Tibial nerve (tissue), 3 donors: ENCODE data around the gene SLC8A3.

Experiments
- POLR2A ChIP-seq, 2 donors: fragments of 450-650 bp; IDR thresholded peaks; one replicate each; pipeline ENCODE4 v1.6.1; 2017; ENCODE audit warnings: antibody characterized with exemption in 2 of 2, mild to moderate bottlenecking in 2 of 2, moderate library complexity in 2 of 2
- TF ChIP-seq, protein P1 (sequence below), 5 experiments: fragments of 200-600 bp in 3 of 5; fragments of 450-650 bp in 2 of 5; sonication (generic) in 3 of 5; IDR thresholded peaks; one replicate each; pipeline ENCODE4 v1.5.1; 2016 to 2019; ENCODE audit warnings: antibody characterized with exemption in 5 of 5, mild to moderate bottlenecking in 3 of 5, moderate library complexity in 2 of 5

DNA sequence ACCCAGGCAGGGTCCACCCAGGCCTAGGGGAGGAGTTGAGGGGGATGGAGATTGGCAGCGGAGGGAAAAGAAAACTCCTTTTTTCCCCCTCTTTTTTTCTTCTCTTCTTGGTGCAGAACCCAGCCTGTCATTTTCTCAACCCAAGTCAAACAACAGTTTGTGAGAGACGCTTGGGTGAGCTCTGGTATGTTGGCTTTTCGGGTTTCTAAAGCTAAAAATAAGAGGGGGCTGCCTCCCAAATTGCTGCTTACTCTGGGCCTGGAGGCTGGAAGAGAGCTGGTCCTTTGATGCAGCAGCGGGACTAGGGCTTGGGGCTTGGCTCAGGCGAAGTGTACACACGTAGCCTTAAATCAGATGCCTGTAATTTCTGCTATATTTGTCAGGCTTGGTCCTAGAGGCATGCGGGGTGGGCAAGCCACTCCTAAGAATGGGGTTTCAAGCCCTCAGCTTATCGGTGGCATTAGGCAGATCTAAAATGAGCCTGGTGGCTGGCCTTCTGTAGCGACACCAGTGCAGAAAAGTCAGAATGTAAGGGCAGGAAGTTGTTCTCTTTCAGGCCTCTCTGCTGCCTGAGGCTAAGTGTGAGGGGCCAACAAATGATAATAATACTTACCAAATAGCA lies 816 bp upstream of the SLC8A3 start:
- TF ChIP-seq, protein P1, sequence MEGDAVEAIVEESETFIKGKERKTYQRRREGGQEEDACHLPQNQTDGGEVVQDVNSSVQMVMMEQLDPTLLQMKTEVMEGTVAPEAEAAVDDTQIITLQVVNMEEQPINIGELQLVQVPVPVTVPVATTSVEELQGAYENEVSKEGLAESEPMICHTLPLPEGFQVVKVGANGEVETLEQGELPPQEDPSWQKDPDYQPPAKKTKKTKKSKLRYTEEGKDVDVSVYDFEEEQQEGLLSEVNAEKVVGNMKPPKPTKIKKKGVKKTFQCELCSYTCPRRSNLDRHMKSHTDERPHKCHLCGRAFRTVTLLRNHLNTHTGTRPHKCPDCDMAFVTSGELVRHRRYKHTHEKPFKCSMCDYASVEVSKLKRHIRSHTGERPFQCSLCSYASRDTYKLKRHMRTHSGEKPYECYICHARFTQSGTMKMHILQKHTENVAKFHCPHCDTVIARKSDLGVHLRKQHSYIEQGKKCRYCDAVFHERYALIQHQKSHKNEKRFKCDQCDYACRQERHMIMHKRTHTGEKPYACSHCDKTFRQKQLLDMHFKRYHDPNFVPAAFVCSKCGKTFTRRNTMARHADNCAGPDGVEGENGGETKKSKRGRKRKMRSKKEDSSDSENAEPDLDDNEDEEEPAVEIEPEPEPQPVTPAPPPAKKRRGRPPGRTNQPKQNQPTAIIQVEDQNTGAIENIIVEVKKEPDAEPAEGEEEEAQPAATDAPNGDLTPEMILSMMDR (IDR thresholded peaks at IDR 0.05): no peak
- no peak for TF ChIP-seq POLR2A (IDR thresholded peaks at IDR 0.05)
